ENCODE results near the gene LSM7.

GRCh38 chr19:2344381-2344870, 16.0 kb upstream of the LSM7 start:
- TF ChIP-seq POLR2AphosphoS5 (IDR thresholded peaks at IDR 0.05) (no peak), CTCF (IDR thresholded peaks at IDR 0.05; ENCODE audit: poor library complexity, severe bottlenecking) (no peak), TAF1 (IDR thresholded peaks at IDR 0.05; ENCODE audit: low read depth) (no peak)

All from neural cell (in vitro differentiated cells).